Measurements from ENCODE around the gene EPHA6.
"Not testable (repeated sequence)": the region's sequence is repeated elsewhere in the genome, so short reads cannot be mapped to it uniquely, and the experiment has no call there.

Gene EPHA6

GRCh38 chr3:97276879-97277550, 462.6 kb downstream of the EPHA6 start:
- DNase-seq (ENCODE audit: low read depth in 2 of 2), result not testable (repeated sequence)

- DNase-seq (ENCODE audit: low read depth in 2 of 2), result no peak
Measured at GRCh38 chr3:97277708-97278107, 463.3 kb downstream of the EPHA6 start.

- DNase-seq (ENCODE audit: low read depth in 2 of 2), result no peak
Measured at GRCh38 chr3:97278506-97278905, 464.1 kb downstream of the EPHA6 start.

GRCh38 chr3:97291901-97292300, 477.5 kb downstream of the EPHA6 start:
- no peak for DNase-seq (ENCODE audit: low read depth in 2 of 2)

- no peak for DNase-seq (ENCODE audit: low read depth in 2 of 2)
Measured at GRCh38 chr3:97293596-97294131, 479.3 kb downstream of the EPHA6 start.

- no peak for DNase-seq (ENCODE audit: low read depth in 2 of 2)
Measured at GRCh38 chr3:97297032-97297431, 482.6 kb downstream of the EPHA6 start.

- no peak for DNase-seq (ENCODE audit: low read depth in 2 of 2)
Measured at GRCh38 chr3:97301114-97301513, 486.7 kb downstream of the EPHA6 start.

GRCh38 chr3:97306226-97306625, 491.8 kb downstream of the EPHA6 start:
- no peak for DNase-seq (ENCODE audit: low read depth in 2 of 2)

- no peak for DNase-seq (ENCODE audit: low read depth in 2 of 2)
Measured at GRCh38 chr3:97338375-97338774, 524.0 kb downstream of the EPHA6 start.

- no peak for DNase-seq (ENCODE audit: low read depth in 2 of 2)
Measured at GRCh38 chr3:97340940-97341339, 526.5 kb downstream of the EPHA6 start.

- no peak for DNase-seq (ENCODE audit: low read depth in 2 of 2)
Measured at GRCh38 chr3:97347780-97348179, 533.4 kb downstream of the EPHA6 start.

- DNase-seq (ENCODE audit: low read depth in 2 of 2), result no peak
Measured at GRCh38 chr3:97350971-97351370, 536.6 kb downstream of the EPHA6 start.

GRCh38 chr3:97353176-97353575, 538.8 kb downstream of the EPHA6 start:
- DNase-seq (ENCODE audit: low read depth in 2 of 2), result no peak

- no peak for DNase-seq (ENCODE audit: low read depth in 2 of 2)
Measured at GRCh38 chr3:97359977-97360376, 545.6 kb downstream of the EPHA6 start.

- no peak for DNase-seq (ENCODE audit: low read depth in 2 of 2)
Measured at GRCh38 chr3:97360804-97361203, 546.4 kb downstream of the EPHA6 start.

GRCh38 chr3:97384583-97384982, 570.2 kb downstream of the EPHA6 start:
- no peak for DNase-seq (ENCODE audit: low read depth in 2 of 2)

GRCh38 chr3:97388774-97389173, 574.4 kb downstream of the EPHA6 start:
- no peak for DNase-seq (ENCODE audit: low read depth in 2 of 2)

- no peak for DNase-seq (ENCODE audit: low read depth in 2 of 2)
Measured at GRCh38 chr3:97389936-97390335, 575.5 kb downstream of the EPHA6 start.

- DNase-seq (ENCODE audit: low read depth in 2 of 2), result no peak
Measured at GRCh38 chr3:97391167-97391566, 576.8 kb downstream of the EPHA6 start.

GRCh38 chr3:97409612-97410011, 595.2 kb downstream of the EPHA6 start:
- no peak for DNase-seq (ENCODE audit: low read depth in 2 of 2)

GRCh38 chr3:97421565-97421964, 607.2 kb downstream of the EPHA6 start:
- no peak for DNase-seq (ENCODE audit: low read depth in 2 of 2)

- no peak for DNase-seq (ENCODE audit: low read depth in 2 of 2)
Measured at GRCh38 chr3:97425002-97425401, 610.6 kb downstream of the EPHA6 start.

- DNase-seq (ENCODE audit: low read depth in 2 of 2), result no peak
Measured at GRCh38 chr3:97430601-97431000, 616.2 kb downstream of the EPHA6 start.

GRCh38 chr3:97432914-97433313, 618.5 kb downstream of the EPHA6 start:
- DNase-seq (ENCODE audit: low read depth in 2 of 2), result no peak
